HG03039 (cell line): ENCODE measurements around the gene ARHGEF3.
"Not testable (repeated sequence)": the region's sequence is repeated elsewhere in the genome, so short reads cannot be mapped to it uniquely, and the experiment has no call there.

Experiments
- ATAC-seq: cut with Tn5 transposase; IDR thresholded peaks from one replicate; pipeline ENCODE4 v1.9.1; 2021; ENCODE audit warnings: mild to moderate bottlenecking, moderate library complexity; ENCODE audit not compliant: unreplicated experiment

The ARHGEF3 gene

DNA sequence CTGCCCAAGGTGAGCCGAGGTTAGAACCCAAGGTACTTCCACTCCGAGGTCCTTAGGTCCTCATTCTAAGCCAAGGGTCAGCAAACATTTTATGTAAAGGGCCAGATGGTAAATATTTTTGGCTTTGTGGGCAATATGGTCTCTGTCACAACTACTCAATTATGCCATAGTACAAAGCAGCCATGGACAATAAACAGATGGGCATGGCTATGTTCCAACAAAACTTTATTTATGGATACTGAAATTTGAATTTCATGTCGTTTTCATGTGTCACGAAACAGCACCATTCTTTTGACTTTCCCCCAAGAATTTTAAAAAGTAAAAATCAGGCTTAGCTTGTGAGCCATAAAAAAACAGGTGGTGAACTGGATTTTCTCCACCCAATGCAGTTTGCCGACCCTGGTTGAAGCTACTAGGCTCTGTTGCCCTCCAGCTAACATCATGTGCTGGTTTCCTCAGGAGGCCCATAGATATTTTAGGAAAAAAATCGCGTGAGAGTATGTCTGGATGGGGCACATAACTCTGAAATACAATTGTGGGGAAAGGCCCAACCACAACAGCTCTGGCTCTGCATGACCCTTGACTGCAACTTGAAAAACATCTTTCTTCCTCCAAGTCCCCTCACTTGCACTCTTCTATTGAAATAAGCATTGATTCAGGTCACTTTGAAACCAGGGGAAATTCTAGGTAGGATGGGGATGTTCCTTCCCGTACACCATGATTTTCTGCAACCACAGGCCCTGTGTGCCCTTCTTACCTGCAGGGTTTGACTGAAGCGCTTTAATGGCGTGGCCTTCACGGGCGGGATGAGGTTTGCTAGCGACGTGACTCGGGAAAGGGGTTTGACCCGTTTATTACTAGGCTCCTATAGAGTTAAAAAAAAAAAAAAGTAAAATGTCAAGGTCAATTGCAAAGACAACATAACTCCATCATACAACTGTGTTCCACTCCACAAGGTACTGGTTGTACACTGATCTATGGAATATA lies 28.5 kb downstream of the ARHGEF3 start:
- ATAC-seq, result no peak

DNA sequence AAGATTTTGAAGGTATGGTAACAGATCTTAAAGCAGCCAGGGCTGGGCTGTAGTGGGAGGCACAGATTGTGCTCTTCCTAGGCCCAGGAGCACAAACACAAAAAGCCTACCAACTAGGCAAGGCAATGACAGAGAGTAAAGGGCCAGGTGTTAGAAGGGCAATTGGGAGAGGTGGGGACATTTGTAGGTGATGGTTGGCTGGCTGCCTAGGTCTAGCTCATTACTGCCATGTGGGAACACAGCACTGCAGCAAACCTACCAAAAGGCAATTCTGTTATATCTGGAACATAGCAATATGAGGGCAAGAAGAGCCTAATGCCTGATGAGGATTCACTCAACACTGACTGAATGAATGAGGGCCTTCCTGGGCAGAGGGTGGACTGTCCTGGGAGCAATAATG lies 30.4 kb downstream of the ARHGEF3 start:
- no peak for ATAC-seq

DNA sequence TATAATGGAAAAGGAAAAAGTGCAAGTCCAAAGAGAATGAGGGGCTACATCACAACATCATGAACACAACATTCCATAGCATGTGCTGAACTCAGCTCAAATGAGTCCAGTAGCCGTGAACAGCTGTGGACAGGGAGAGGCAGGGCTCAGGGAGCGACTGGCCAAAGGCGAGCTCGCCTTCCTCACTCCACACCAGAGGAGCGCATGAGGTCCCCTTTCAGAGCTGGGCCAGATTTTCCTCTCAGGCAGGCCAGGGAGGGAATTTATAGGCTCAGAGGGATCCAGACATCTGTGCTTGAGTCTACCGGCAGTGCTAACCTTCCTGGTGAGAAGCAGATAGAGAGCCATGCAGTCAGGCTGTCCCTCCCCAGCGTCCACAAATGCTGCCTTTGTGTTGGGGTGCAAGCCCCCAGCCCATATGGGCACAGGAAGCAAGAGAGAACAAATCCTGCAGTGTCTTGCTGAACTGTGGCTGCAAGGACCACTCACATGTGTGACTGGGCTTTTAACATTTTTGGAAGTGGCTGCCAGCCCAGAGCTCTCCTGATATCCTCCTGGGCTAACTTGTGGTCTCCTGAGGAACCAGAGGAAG lies 32.5 kb downstream of the ARHGEF3 start:
- no peak for ATAC-seq

- no peak for ATAC-seq
Measured at GRCh38 chr3:56764904-56765547, 36.7 kb downstream of the ARHGEF3 start.

DNA sequence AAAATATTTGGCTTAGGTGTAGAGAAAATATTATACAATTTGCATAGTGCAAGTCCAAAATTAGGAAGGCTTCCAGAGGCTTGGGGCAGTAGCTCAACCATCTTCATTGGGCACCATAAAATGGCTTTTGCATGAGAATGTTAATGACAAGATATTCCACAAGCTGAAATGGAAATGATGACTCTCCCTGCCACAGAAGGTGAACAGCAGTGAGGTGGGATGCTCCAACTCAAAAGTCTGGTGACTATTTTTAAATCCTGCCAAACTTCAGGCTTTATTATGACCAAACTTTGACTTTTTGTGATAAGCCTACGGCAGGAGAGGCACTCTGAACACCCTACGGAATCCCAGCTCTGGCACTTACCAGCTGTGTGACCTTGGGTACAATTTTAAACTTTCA lies 37.6 kb downstream of the ARHGEF3 start:
- ATAC-seq, result no peak

DNA sequence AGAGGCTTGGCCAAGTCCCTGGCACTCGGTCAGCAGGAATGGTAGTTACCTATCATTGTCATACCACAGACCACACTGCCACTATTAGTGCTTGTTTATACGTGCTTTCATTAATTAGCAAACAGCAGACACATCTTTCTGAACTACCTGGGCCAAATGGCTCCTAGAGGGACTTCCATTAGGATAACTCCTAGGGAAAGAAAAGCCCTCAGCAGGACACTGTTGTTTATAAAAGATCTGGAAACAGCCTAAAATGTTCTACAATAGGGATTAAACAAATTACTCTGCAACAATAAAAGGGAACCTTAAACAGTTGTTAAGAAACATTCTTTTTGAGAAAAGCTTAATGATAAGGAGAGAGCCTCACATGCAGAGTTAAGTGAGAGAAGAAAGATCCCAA lies 38.5 kb downstream of the ARHGEF3 start:
- no peak for ATAC-seq

- no peak for ATAC-seq
Measured at GRCh38 chr3:56762718-56763117, 39.0 kb downstream of the ARHGEF3 start.

DNA sequence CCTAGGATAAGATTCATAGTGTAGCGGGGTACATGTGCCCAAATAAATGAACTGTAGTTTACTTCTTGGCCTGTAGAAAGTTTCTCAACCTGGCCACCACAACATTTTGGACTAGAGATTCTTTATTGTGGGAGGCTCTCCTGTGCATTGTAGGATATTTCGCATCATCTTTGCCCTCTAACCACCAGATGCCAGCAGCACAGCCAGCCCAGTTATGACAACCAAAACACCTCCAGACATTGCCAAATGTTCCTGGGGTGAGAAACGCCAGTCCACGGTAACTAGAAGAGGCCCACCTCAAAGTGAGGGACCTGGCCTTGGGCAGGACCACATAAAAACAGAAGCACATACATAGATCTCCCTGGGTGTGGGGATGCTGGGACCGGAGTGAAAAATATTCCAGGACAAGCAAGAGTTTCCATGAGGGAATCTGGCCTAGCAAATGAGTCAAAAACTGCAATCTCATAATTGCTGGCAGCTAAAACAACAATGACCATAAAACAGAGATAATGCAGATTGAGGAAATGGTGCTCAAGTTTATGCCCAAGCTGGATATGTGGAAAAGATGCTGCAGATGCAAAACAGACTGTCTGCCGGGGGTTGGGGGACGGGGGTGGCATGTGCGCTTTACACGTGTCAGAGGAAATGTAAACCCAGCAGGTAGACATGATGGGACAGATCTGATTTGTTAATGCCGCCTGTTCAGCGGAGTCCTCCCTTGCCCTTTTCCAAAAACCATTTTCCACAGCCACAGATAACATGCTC lies 39.7 kb downstream of the ARHGEF3 start:
- no peak for ATAC-seq

- ATAC-seq, result no peak
Measured at GRCh38 chr3:56761023-56761422, 40.7 kb downstream of the ARHGEF3 start.

DNA sequence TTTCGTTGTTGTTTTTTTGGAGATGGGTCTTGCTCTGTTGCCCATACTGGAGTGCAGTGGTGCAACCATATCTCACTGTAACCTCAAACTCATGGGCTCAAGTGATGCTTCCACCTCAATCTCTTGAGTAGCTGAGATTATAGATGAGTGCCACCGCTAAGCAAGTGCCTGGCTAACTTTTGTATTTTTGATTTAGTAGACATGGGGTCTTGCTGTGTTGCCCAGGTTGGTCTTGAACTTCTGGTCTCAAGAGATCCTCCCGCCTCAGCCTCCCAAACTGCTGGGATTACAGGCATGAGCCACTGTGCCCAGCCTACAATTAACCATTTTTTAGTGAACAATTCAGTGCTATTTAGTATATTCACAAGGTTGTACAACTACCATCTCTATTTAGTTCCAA lies 42.2 kb downstream of the ARHGEF3 start:
- ATAC-seq, result no peak

- no peak for ATAC-seq
Measured at GRCh38 chr3:56758539-56758981, 43.2 kb downstream of the ARHGEF3 start.

- not testable (repeated sequence) for ATAC-seq
Measured at GRCh38 chr3:56758042-56758441, 43.7 kb downstream of the ARHGEF3 start.

DNA sequence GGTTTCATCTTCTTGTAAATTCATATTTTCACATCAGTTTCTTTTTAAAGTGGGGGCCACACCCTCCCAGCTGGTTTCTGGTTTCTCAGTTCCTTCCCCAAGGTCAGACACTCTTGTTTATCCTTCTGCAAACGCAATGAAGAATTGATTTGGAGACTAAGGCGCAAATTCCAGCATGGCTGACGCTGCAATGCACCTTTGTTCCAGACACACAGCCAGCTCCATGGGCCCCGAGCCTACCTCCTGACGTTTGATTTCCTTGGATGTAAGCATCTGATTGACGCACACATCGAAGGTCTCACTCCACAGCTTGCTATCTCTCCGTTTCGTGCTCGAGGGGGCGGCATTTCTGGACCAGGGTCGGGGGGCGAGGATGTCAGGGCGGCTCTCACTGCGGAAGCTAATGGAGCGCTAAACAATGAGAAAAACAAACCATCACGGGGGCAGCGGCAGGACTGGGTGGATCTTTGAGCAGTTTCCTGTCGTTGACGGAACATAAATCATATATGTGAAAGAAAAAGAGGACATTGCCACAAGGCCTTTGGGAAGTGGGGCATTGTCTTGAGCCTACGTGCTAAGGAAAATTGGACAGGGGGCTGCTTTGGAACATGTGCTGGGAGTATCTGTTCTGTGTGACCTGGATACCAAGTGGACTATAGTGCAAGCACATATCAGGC lies 46.9 kb downstream of the ARHGEF3 start:
- ATAC-seq, result no peak

GRCh38 chr3:56753206-56753820 lies 48.4 kb downstream of the ARHGEF3 start:
- peak; percentile 85 for ATAC-seq

GRCh38 chr3:56751056-56751707 lies 50.6 kb downstream of the ARHGEF3 start:
- ATAC-seq, result no peak

DNA sequence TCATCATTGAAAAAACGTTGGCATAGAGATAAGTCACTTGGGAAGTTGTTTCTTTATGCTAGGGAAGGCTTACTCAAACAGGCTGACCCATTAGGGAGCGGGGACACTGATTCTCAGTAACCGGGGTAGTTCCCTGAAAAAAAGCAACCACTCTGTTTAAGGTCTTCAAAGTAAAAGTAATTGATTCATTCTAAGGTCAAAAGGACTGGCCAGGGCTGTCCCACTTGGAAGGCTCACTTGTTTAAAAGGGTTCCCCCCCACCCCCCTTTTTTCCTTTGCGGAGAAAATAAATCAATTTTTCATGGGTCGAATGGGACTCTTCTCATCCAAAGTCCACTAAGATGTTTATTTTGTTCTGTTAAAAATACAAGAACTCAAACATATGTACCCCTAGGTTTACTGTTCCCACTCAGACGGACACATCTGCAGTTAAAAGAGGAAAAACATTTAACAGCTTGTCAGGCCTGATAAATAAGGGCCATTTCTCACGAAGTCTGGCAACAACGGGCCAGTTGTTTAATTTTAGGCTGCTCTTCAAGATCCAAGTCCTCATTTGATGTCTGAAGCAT lies 53.0 kb downstream of the ARHGEF3 start:
- ATAC-seq, result no peak

DNA sequence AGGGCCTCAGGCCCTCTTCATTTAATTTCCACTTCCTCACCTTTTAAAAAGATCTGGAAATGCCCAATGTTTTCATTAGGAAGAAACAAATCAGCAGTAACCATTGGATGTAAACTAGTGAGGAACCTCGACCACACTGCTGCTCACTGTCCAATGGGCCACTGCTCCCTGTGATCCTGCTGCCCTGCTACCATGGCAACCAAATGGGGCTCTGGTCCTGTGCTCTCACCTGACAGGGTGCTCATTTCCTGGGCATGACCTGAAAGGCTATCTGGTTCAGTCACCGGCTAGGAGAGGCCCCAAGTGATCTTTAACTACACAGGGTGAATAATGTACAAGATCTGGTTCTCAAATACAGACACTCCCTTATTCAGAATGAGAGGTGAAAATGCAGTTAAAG lies 54.6 kb downstream of the ARHGEF3 start:
- no peak for ATAC-seq

DNA sequence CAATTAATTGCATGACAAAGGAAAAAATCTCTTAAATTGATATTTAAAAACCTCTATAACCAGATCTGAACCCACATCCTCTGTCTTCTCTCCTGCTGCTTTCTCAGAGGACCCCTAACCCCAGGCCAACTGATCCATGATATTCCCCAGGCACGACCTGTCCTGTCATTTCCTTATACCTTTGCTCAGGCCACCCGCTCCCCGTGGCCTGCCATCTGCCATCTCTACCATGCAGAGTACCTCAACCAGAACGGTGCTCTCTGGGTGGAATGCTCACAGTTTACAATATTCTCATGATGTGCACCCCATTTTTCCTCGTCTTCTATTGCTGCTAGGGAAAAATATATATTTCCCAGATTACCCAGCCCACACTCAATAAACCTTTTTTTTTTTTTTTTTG lies 57.7 kb downstream of the ARHGEF3 start:
- no peak for ATAC-seq

GRCh38 chr3:56742887-56743286 lies 58.9 kb downstream of the ARHGEF3 start:
- no peak for ATAC-seq
